NCI-H748 (cell line): Measurements from ENCODE around the gene MCUR1.
"Not testable (repeated sequence)": the region's sequence is repeated elsewhere in the genome, so short reads cannot be mapped to it uniquely, and the experiment has no call there.

Source experiments
- DNase-seq: peaks from one replicate; lab custom pipeline; 2025; ENCODE audit not compliant: unreplicated experiment; lab: John Stamatoyannopoulos, UW

Gene MCUR1

GRCh38 chr6:13778028-13778427, 36.3 kb downstream of the MCUR1 start:
- DNase-seq: no peak

DNA sequence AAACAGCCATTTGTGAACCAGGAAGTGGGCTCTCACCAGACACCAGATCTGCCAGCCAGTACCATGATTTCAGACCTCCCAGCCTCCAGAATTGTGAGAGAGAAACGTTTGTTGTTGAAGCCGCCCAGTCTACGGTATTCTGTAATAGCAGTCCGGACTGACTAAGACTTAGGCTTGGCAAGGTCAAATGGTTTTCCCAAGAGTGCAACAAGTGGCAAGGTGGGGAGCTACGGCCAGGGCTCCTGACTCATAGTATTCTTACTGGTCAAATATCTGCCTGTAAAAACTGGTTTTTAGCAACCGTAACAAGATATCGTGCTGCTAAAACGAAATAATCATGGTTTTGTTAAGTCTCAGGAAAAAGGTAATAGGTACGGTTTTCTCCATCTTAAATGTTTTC, 37.8 kb downstream of the MCUR1 start:
- DNase-seq: no peak

DNA sequence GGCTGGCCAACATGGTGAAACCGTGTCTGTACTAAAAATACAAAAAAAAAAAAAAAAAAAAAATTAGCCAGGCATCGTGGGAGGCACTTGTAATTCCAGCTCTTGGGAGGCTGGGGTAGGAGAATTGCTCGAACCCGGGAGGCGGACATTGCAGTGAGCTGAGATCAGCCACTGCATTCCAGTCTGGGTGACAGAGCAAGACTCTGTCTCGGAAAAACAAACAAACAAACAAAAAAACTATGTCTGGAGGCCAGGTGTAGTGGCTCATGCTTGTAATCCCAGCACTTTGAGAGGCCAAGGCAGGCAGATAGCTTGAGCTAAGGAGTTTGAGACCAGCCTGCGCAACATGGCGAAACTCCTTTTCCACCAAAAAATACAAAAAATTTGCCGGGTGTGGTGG, 38.9 kb downstream of the MCUR1 start:
- not testable (repeated sequence) for DNase-seq

- DNase-seq: not testable (repeated sequence)
Measured at GRCh38 chr6:13772358-13773030, 41.9 kb downstream of the MCUR1 start.

- DNase-seq: no peak
Measured at GRCh38 chr6:13769655-13770053, 44.7 kb downstream of the MCUR1 start.

- DNase-seq: no peak
Measured at GRCh38 chr6:13769034-13769654, 45.2 kb downstream of the MCUR1 start.

DNA sequence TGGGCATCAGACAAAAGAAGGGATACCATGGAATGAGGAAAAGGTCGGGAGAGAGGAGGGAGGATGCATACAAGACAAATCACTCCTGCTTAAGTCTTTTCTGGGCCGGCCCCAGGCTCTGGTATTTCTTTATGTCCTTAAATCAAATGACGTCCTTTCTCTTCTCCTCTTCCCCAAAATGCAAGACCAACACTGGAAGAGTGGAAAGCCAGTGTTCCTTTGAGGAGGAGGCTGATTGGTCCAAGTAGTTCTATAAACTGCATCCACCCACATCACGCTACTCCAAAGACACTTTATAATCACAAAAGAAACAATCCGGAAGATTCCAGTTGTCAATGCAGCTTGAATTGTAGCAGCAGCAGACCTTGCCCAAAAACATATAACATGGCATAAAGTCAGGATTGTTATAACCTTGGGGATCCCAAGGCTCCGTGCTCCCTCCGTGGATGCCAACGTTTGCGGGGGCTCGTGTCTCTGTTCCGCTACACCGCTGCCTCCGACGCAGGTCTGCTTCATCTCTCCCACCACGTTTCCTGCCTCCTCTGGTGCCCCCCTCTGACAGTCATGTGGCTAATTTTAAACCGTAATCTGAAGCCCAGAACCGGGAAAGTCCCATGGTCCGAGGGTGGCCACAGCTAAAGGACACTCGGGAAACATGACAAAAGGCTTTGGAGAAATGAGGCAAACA, 47.1 kb downstream of the MCUR1 start:
- DNase-seq: peak; percentile 16

GRCh38 chr6:13766201-13766634, 48.1 kb downstream of the MCUR1 start:
- no peak for DNase-seq

DNA sequence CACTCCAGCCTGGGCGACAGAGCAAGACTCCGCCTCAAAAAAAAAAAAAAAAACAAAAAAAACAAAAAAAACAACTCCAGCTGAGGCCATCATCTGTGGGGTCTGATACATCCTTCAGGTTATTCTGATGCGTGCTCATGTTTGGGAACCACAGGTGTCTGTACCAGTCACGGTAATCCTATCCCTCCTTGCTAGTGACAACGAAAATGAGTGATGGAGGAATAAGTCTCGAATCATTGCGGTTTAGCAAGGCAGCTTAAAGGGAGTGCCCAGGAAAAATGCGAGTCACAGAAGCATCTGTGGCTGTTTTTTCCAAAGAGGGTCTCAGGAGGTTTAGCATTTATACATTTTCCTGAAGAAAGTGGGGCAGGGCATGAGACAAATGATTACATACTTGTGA, 48.8 kb downstream of the MCUR1 start:
- DNase-seq: no peak

DNA sequence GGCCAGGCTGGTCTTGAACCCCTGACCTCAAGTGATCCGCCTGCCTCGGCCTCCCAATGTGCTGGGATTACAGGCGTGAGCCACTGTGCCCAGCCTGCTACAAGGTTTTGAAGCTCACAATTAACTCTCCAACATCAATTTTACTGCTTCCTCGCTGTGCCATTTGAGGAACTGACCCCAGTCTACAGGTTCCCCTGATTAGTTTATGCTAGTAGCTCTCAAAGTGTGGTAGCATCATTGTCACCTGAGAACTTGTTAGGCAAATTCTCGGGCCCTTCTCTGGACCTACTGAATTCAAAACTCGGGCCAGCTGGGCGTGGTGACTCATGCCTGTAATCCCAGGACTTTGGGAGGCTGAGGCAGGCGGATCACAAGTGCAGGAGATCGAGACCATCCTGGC, 49.4 kb downstream of the MCUR1 start:
- no peak for DNase-seq

DNA sequence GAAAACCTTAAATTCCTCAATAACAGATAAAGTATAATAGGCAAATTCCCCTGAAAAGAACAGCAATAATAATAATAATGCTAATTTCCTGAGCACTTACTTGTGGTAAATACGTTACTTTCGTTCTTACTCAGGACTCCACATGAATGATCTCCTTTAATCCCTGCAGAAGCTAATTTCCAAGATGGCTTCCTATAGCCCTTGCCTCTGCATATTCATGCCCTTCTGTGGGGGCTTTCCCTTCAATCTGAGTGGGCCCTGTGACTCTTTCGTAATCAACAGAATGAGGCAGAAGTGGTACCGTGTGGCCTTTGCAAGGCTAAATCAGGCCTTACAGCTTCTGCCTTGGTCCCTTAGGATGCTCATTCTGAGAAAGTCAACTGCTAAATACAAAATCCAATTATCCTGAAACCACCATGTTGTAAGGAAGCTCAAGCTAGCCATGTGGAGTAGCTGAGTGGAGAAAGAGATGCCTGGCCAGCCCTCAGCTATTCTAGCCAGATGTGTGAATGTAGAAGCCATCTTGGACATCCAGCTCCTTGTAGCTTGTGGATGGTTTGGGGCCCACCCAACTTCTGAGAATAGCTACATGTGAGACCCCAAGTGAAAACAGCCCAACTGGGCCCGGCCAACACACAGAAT, 50.5 kb downstream of the MCUR1 start:
- no peak for DNase-seq

DNA sequence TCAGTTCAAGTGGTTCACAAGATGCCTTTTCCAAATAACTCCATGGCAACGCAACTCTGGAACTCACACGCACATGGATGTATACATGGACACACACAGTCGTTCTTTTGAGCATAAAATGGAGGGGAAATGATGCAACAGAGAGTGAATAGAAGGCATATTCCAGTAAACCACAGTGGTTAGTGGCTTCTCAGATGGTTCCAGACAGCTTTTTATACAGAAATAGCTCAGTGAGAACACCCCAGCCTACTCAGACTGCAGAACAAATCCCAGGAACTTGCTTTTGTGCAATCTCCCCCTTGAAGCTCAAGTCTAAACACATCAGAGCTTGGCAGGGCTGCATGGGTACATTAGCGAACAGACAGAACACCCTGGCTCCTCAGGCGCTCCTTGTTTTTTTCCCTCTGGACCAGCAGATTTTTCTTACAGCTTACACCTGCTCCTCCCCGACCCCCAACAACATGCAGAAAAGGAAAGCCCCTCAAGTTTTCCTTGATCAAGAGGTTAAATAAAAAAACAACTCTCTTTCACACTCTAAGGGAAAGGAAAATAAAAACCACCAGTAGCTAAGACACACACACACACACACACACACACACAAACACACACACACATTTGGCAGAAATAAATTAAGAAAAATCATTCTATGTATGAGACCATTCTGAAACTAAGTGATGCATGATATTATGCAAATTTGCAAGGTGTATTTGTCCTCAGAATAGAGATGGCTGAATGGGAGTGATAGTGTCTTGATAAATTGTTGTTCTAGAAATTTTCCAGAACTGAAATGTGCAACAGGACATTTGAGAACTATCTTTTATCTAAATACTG, 51.5 kb downstream of the MCUR1 start:
- peak; percentile 24 for DNase-seq

- DNase-seq: no peak
Measured at GRCh38 chr6:13761361-13762036, 52.9 kb downstream of the MCUR1 start.

DNA sequence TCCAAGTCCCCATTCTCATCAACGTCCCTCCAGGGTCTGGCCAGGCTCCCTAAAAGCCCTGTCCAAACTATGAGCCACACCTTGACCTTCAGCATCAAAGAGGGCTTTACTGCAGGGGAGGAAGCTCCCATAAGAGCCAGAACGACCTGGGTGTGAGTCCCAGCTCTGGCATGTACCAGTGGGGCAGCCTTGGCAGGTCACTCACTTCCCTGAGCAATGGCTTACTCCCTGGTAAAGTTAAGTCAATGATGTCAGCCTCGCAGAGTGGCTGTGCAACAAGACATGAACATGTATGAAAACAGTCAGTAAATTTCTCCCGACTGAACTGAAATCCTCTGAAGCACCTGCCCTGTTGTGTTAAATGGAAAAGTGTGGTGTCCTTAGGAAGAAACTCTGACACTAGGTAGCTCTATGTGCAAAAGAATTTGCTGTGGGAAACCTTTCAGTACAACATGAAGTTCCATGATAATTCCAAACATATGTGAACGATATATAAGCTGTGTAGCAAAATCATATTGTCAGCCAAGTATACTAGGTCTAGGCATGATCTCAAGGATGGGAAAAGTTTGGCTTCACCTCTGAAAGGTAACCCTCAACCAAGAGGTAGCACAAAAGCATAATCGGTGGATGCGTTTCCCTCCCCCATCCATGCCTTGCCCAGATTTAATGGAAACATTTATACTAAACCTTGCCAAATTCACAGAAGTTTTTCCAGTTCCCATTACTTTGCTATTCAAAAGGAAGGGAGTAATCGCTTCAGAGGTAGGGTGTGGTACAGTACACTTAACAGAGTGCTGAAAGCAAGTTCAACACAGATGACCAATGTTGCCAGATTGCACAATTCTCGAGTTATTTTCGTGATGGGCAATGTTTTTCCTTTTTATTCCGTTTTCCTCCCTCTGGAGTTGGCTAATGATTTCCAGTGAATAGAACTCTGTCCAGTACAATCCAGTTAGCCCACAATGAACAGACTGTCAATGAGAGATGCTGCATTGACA, 53.8 kb downstream of the MCUR1 start:
- DNase-seq: no peak

- DNase-seq: no peak
Measured at GRCh38 chr6:13759025-13759424, 55.3 kb downstream of the MCUR1 start.

- DNase-seq: no peak
Measured at GRCh38 chr6:13754644-13755043, 59.7 kb downstream of the MCUR1 start.

DNA sequence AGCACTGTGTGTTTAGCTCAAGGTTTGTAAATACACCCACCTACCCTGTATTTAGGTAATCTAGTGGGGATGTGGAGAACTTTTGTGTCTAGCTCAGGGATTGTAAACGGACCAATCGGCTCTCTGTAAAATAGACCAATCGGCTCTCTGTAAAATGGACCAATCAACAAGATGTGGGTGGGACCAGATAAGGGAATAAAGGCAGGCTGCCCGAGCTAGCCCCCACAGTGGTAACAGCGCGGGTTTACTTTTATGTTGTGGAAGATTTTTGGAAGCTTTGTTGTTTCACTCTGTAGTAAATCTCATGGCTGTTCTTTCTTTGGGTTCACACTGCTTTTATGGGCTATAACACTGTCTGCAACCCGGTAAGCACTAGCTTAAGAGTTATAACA, 70.6 kb downstream of the MCUR1 start:
- DNase-seq: no peak

- no peak for DNase-seq
Measured at GRCh38 chr6:13742961-13743735, 71.2 kb downstream of the MCUR1 start.
